Ishikawa (cell line): ENCODE results near the gene PPM1L.

Experiments
- CEBPB ChIP-seq: IDR thresholded peaks from 2 replicates; pipeline ENCODE4 v1.6.1; 2012
- CREB1 ChIP-seq: IDR thresholded peaks from 2 replicates; pipeline ENCODE4 v1.6.1; 2012; ENCODE audit warnings: low read depth
- EGR1 ChIP-seq: IDR thresholded peaks from 2 replicates; pipeline ENCODE4 v1.6.1; 2012
- EP300 ChIP-seq: IDR thresholded peaks from 2 replicates; pipeline ENCODE4 v1.6.1; 2012; ENCODE audit warnings: borderline replicate concordance
- FOXM1 ChIP-seq: IDR thresholded peaks from 2 replicates; pipeline ENCODE4 v1.6.1; 2012; ENCODE audit warnings: low read depth, borderline replicate concordance
- MAX ChIP-seq: IDR thresholded peaks from 2 replicates; pipeline ENCODE4 v1.6.1; 2012
- NFIC ChIP-seq: IDR thresholded peaks from 2 replicates; pipeline ENCODE4 v1.6.1; 2012
- RAD21 ChIP-seq: IDR thresholded peaks from 2 replicates; pipeline ENCODE4 v1.6.1; 2012; ENCODE audit warnings: low read depth
- REST ChIP-seq: IDR thresholded peaks from 2 replicates; pipeline ENCODE4 v1.6.1; 2012; ENCODE audit warnings: low read depth, mild to moderate bottlenecking
- TAF1 ChIP-seq: IDR thresholded peaks from 2 replicates; pipeline ENCODE4 v1.6.1; 2012; ENCODE audit warnings: low read depth, mild to moderate bottlenecking
- TCF12 ChIP-seq: IDR thresholded peaks from 2 replicates; pipeline ENCODE4 v1.6.1; 2012; ENCODE audit warnings: low read depth
- TEAD4 ChIP-seq: IDR thresholded peaks from 2 replicates; pipeline ENCODE4 v1.6.1; 2012
- USF1 ChIP-seq: IDR thresholded peaks from 2 replicates; pipeline ENCODE4 v1.6.1; 2012
- YY1 ChIP-seq: IDR thresholded peaks from 2 replicates; pipeline ENCODE4 v1.6.1; 2012; ENCODE audit warnings: low read depth
- ZBTB7A ChIP-seq: IDR thresholded peaks from 2 replicates; pipeline ENCODE4 v1.6.1; 2012; ENCODE audit warnings: low read depth

Gene PPM1L

GRCh38 chr3:160935413-160936095, 179.5 kb downstream of the PPM1L start:
- TF ChIP-seq YY1 (no peak), REST (no peak), FOXM1 (no peak)

GRCh38 chr3:160941885-160942494, 186.0 kb downstream of the PPM1L start:
- TF ChIP-seq USF1 (no peak), FOXM1 (no peak), YY1 (no peak), RAD21 (peak; percentile 85), REST (no peak), CREB1 (no peak)

GRCh38 chr3:160943996-160944395, 188.0 kb downstream of the PPM1L start:
- no peak for TF ChIP-seq NFIC
- no peak for TF ChIP-seq RAD21
- TF ChIP-seq TAF1 = no peak
- no peak for TF ChIP-seq TEAD4
- no peak for TF ChIP-seq FOXM1
- TF ChIP-seq MAX = no peak
- no peak for TF ChIP-seq ZBTB7A
- TF ChIP-seq CEBPB = no peak
- no peak for TF ChIP-seq TCF12
- no peak for TF ChIP-seq EP300
- TF ChIP-seq YY1 = no peak

GRCh38 chr3:160945336-160945735, 189.3 kb downstream of the PPM1L start:
- TF ChIP-seq CEBPB (no peak), TAF1 (no peak), FOXM1 (no peak), NFIC (no peak), EGR1 (no peak), TEAD4 (no peak)

GRCh38 chr3:160948273-160948672, 192.2 kb downstream of the PPM1L start:
- TF ChIP-seq RAD21 (no peak), CEBPB (0 out of 2 replicates have a peak, but pooled peaks have one; percentile 4)

GRCh38 chr3:160949460-160949859, 193.4 kb downstream of the PPM1L start:
- TF ChIP-seq CREB1 (no peak), USF1 (no peak), FOXM1 (no peak), RAD21 (no peak), REST (no peak), MAX (no peak), TEAD4 (no peak), TCF12 (no peak), ZBTB7A (no peak), CEBPB (no peak), EP300 (no peak), EGR1 (no peak), YY1 (no peak), TAF1 (no peak), NFIC (no peak)
